IPS-11a (cell line): ENCODE measurements around the gene ADAMTS14.
"Not testable (repeated sequence)": the region's sequence is repeated elsewhere in the genome, so short reads cannot be mapped to it uniquely, and the experiment has no call there.

ENCODE experiments used
- H3K4me3 ChIP-seq: one replicate; pipeline ENCODE4 v1.5.1; 2013; ENCODE audit warnings: low read depth, low read length, control low read depth

ADAMTS14 gene

DNA sequence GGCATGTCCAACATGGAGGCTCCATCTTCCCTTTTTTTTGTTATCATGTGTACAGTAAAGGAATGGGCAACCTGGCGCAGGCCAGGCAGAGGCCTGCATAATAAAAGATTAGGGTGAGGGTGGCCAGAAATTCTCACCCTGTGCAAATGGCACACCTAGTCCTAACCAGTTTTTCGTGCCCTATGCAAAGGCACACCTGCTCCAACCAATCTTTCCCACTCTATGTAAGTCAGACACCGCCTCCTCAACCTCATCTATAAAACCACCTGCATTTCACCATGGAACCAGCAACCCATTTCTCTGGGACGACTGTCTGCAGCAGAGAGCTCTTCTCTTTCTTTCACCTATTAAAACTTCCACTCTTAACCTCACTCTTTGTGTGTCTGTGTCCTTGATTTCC lies 96.8 kb downstream of the ADAMTS14 start:
- H3K4me3 ChIP-seq: no peak overlapping the region

DNA sequence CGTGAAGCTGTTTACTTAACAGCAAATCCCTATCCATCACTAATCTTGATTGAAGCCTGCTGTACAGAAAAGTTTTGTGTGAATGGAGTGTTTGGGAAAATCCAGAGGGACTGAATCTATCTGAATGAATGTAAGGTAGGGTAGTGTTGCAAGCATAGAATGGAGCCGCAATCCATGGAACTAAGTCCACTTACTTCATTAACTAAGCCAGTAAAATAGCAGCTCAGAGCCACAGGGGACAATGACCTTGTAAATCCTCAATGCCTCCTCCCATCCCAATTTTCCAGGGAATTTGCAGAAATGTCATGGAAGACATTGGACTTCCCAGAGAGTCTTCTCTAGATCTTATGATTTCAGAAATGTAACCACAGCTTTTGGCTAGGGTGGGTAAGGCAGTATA lies 97.7 kb downstream of the ADAMTS14 start:
- H3K4me3 ChIP-seq: no peak overlapping the region

DNA sequence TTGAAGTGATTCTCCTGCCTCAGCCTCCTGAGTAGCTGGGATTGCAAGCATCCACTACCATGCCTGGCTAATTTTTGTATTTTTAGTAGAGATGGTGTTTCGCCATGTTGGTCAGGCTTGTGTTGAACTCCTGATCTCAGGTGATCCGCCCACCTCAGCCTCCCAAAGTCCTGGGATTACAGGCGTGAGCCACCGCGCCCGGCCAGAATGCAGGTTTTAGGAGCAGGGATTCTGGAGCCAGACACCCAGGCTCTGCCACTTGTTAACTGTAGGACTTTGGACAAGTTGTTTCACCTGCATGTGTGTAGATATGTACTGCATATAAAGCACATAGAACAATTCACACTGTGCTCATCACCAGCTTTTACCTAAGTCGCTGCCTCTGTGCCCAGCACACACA lies 98.2 kb downstream of the ADAMTS14 start:
- not testable (repeated sequence) for H3K4me3 ChIP-seq

DNA sequence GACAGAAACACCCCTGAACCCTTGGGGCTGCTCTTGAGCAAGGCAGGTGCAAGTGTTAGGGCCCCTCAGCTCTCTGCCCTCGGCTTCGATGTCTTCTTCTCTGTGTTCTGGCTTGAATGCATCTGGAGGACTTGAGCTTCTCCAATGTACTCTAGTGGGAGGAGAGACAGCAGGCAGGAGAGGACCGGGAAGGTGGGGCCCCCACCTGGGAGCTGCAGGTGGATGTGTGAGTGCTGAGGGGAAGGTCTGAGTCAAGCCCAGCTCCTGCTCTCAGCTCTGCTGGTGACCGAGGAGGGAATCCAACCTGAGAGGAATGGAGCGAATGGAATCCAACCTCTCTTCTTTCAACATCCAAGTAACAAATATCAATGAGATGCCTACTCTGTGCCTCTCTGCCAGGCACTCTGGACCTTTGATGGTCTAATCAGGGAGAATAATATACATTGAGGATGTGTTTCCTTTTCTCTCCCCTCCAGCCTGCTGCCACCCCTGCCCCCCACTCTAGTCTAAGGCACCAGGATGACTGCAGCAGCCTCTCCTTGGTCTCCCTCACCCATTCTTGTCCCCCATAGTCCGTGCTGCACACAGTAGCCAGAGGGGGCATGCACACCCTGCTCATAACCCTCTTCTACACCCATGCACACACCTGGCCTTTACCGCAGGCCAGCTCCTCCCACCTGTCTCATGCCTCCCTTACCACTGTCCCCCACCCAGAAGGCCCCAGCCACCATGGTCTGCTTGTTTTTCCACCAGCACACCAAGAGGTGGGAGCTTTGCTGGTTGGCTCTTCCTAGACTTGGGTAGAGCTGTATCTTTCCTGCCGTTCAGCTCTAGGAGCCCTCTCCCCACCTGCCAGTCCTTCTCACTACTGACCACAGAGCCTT lies 99.2 kb downstream of the ADAMTS14 start:
- no peak overlapping the region for H3K4me3 ChIP-seq

DNA sequence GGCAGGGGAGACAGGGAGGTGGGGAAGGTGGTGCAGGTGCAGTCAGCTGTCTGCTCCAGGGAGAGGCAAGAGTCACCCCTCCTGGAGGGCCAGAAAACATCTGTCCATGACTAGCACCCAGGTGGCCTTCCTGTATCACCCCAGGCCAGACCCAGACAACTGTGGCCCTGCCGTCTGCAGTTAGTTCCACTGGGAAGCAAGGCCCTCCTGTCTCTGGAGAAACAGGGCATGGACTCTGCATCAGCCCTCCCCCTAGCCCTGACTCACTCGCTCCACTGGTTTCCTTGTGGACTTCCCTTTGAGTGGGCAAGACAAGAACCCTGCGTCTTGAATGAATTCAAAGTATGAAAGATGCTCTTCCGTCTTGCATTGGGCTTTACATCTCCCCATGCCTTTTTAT lies 100.3 kb downstream of the ADAMTS14 start:
- H3K4me3 ChIP-seq: no peak overlapping the region

DNA sequence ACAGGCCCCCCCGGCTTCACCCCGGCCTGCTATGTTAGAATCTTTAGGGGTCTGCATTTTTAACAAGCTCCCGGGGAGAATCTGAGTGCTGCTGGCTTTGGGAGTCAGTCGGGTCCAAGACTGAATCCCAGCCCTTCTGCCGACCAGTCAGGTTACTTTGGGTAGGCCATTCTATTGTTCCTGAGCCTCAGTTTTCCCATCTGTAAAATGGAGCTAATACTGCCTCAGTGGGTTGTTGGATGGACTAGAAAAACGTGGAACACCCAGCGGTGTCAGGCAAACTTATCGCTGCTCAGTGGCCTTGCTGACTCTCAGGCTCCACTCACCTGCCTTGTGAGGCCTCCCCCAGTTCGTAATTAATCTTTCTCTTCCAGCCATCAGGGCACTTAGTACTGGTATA lies 101.2 kb downstream of the ADAMTS14 start:
- no peak overlapping the region for H3K4me3 ChIP-seq

DNA sequence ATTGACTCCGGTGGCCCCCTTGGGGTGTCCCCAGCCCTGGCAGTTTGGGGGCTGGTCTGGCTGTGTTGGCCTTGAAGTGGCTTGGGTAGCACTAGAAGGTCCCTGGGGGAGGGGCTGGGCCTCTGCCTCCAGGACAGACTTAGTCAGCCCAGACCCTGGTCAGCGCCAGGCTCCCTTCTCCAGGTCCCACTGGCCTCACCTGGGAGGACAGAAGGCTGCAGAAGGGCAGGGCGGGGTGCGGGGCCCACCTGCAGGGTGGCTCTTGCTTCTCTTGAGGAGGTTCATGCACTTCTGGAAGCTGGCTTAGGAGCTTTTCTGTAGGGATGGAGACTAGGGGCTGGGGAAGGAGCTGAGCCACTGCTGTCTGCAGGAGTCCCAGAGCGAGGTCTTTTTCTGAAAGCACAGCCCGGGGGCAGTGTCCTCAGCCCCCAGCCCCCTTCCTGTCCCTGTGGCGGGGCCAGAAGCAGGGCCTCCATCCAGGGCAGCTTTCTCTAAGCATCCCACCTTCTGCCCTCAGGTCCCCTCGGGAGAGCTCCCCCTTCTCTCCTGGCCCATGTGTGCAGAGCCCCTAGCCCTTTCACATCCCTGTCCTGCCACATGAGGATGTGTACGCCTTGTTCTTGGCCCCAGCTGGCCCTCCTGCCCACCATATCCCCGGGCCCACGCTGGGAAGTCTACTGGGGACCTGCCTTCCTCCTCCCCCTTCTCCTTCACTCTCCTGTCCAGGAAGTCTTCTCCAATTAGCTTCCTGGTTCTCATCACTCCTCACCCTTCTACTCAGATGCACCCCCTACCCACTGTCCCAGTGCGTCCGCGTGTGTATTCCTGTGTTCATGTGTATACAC lies 101.9 kb downstream of the ADAMTS14 start:
- no peak overlapping the region for H3K4me3 ChIP-seq

DNA sequence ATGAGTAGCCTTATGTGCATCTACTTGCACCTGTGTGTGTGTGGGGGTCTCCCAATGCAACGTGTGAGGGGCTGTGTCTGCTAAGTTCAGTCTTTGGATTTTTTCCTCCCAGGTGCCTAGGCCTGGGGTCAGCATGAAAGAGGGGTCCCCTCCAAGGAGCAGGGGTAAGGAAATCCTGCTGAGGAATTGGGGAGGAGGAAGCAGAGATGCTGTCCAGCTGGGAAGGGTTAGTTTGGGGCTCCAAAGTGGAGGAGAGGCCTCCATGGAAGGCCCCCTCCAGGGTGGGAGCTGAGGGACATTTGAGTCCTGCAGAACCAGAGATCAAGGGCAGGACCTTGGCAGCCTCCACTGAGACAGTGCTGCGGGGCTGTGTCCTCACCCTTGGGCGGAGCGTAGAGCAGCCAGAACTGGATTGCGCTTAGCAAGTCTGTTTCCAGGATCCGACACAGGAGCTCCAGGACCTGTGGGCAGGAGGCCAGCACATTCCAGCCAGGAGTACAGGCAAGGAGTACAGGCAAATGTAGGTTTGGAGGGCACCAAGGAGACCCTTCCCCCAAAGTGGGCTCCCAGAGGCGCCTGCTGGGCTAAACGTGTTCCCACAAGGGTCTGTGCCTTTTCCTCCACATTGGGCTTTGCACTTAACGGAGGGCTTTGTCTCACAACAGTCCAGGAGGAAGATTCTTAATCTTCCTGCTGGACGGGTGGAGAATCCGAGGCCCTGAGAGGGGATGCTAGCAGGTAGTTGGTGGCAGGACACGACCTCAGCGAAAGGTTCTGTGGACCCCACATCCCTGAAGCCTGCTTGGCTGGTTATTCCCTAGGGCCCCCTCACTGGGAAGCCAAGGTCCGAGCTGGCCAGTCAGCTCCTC lies 102.7 kb downstream of the ADAMTS14 start:
- no peak overlapping the region for H3K4me3 ChIP-seq

DNA sequence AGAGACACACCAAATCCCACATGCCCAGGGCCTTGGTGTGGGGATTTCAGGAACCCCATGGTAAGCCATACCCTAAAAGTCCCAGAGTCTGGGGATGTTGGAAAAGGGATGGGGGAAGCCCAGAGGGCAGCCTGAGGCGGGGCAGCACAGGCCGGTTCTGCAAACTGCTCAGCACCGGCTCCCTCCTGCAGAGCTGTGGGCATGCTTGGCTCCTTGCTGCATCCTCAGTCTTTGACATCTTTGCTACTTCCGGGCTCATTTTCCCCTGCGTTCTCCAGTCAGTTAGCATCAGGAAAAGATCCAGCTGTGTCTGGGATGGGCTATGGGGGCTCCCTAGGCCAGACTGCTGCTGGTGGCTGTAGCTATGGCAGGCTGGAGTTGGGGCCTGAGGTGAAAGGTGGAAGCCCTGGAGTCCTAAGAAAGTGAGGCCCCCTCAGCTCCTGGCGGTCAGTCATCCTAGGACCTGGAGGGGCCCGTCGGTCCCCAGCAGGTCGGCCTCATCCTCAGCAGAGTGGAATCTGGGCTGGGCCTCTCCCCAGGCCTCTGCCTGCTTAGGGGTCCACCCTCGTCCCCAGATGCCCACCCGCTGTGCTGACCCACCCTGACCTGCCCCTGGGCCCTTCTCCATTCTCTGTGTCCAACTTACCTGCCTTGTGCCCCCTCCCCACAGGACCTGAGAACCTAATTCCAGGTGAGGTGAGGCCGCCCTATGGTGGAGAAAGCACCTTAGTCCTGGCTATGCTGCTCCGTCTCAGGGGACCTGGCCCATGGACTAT lies 103.6 kb downstream of the ADAMTS14 start:
- no peak overlapping the region for H3K4me3 ChIP-seq

DNA sequence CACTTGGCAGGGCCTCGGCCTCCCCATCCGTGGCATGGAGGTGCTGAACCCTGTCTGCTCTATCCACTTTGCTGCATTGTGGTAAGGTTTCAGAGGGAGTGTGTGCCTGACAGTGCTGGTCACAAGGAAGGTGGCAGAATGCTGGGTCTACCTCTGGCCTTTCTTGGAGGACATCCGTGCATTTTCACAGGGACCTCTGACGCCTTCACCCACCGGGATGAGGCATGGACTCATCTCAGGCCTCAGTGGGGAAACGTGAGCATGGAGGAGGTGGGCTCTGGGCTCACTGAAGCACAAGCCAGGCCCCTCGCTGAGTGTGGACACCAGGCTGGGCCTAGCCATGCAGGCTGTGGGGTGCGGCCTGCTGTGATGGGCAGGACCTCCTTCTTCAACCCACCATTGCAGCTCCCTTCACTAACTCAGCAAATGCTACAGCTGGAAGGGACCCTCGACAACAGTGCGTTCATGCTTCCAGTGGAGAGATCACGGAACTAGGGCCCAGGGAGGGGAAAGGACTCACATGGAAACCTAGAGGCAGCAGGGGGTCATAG lies 104.2 kb downstream of the ADAMTS14 start:
- H3K4me3 ChIP-seq: no peak overlapping the region

DNA sequence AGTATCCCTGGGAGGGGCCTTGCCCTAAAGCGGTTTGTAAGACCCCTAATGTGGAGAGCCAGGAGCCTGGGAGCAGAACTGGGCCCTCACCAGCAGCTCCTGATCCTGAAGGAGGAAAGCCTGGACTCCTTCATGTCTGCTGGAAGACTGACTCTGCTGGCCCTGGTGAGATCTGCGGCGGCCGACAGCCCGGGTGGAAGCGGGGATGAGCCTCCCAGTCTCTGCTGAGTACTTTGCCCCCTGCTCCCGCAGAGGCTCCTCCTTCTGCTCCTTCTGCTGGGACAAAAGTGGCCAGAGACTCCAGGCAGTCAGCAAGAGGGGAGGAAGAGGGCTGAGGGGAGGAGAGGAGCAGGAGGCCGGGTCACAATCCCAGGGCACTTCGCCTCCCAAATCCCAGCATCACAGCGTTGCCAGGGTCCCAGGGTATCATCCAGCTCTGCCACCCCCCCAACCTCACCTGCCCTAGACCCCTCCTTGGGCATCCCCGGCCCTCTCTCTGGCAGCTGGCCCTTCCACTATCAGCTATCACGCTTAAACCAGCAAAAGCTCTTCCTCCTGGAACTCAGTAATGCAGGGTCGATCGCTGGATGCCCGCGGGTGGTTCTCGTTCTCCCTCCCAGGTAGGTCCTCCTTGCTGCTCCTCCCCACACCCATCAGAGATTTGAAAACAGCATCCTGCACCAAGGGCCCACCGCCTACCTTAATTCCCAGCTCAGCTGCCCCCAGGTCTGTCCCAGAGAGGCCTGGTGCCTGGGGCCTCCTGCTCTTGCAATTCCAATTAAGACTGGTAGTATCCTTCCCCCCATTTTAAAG lies 105.0 kb downstream of the ADAMTS14 start:
- H3K4me3 ChIP-seq: no peak overlapping the region

DNA sequence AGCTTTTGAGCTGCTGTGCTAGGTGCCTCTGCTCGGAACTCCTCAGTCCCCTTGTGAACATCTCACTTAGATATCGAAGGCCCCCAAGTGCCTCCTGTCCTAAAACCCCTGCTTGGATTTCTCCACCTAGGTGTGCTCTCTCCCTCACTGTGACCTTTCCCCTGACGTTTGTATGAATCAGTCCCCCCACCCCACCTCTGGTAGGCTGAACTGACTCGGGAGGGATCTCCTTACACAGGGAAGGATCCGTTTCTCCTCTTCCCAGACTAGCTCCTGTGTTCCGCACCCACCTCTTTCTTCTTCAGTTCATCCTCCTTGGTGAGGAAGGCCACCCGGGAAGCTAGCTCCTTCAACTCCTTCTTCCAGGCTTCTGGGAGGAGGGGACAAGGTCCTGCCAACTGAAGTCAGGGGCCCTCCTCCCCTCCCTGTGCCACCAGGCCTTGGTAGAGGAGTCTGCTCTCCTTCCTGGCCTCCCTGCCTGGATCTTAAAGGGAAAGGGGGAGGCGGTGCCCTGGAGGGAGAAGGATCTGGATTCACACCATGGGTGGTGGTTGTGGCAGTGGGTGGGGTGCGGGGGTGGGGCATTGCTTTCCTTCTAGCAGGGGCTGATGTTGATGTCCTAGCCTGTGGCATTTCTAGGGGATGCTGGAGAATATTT lies 106.1 kb downstream of the ADAMTS14 start:
- no peak overlapping the region for H3K4me3 ChIP-seq

DNA sequence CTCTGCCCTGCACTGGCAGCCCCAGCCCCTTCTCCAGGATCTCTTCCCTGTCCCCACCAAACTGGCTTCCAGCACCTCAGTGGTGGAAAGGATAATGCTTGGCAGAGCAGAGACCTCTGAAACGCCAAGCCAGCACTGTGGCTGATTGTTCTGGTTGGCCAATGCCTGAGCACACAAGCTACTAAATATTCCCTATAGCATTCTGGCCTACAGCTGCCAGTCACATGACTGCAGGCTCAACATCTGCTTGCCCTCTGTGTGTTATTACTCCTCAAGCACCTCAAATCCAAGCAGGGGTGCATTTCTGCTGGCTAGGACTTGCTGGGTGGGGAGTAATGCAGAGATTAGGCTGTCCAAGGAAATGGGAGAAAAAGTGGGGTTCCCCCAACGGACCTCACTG lies 106.8 kb downstream of the ADAMTS14 start:
- no peak overlapping the region for H3K4me3 ChIP-seq

DNA sequence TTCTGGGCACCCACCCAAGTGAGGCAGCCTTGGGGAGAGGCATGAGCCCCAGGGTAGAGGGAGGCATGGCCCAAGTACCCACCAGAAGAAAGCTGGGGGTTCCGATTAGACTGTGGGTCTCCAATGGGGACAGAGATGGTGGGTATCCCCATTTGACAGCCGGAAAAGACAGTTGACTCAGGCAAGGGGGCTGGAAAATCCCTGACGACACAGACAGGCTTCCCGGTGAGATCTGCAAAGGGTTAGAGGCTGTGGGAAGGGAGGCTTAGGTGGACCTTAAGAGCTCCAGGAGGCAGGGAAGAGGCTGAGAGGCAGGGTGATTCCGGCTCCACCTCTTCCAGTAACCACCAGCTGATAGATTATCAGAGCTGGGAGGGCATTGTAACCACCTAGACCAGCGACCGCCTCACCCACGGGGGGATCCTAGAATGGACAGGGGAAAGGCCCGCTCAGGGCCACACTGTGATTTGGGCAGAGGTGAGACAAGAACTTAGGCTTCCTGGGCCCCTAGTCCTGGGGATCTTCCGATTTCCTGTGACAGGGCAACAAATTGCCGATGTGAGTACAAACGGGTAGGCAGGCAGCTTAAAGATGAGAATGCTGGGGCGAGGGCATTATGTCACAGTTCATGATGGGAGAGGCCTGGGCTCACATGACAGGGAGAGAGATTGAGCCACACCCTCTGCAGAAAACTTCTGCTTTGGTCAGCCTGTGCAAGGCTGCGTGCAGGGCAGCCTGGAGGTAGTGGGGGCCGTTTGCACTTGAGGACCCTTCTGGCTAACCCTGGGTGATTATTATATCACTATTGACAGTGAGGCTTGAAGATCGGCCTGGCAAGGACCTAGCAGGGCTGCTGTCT lies 107.4 kb downstream of the ADAMTS14 start:
- no peak overlapping the region for H3K4me3 ChIP-seq

DNA sequence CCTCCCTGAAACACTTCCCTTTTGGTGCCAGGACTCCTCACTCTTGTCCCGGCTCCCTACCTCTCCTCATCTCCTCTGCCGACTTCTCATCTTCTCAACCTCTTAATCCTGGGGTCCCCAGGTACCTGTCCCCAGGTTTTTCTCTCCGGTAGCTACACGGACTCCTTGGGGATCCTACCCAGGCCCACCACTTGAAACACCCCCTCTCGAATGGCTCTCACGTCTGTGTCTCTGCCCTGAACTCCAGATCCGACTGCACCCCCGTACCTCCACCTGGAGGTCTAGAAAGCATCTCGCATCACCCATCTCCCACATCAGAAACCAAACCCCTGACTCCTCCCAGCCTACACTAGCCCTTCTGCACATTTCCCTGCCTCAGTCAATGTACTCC lies 108.1 kb downstream of the ADAMTS14 start:
- H3K4me3 ChIP-seq: no peak overlapping the region

DNA sequence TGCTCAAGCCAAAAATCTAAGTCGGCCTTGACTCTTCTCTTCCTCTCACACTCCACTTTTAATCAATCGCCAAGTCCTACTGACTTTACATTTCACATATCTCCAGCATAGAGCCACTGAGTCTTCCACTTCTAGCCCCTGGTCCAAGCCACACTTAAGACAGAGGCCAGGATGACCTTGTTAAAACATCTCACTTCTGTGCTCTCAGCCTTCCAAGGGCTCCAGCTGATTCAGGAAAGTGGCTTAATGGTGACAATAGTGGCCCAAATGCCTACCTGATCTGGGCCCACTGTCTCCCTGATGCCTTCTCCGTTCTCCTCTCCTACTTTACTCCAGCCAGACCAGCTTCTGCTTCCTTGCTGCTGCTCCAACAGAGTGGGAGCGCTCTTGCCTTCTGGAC lies 108.5 kb downstream of the ADAMTS14 start:
- H3K4me3 ChIP-seq: no peak overlapping the region

DNA sequence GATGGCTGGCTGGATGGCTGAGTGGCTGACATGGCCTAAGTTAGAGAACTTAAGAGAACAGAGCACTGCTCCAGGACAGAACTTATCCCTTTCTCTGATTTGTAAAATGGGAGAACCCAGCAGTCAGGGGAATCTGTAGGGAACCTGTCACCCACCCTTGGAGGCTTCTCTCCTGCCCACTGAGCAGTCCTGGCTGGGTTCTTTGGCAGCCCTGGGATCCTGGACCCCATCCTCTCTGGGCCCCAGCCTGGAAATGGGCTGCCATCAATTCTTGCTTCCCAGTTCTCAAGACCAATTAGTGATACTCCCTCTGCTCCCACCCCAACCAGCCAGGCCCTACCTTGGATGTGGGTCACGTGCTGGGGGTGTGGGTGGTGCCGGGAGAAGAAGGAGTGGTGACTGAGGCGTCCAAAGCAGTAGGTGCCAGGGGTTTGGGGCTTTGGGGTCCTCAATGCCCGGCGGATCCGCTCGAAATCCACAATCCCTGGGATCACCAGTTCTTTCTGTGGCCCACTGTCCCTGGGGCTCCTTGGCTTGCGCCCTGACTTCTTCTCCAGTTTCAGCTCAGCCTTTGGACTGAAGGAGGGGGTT lies 109.2 kb downstream of the ADAMTS14 start:
- no peak overlapping the region for H3K4me3 ChIP-seq
